AG10803 (cell line): ENCODE data around the gene ZFP69.
A peak's percentile ranks its signal among the peaks of the same experiment; 100 is the strongest.
"Not testable (repeated sequence)": the region's sequence is repeated elsewhere in the genome, so short reads cannot be mapped to it uniquely, and the experiment has no call there.

Source experiments
- DNase-seq: peaks from one replicate; pipeline ENCODE4 v3.0.0; 2010; ENCODE audit warnings: low read depth
- H3K4me3 ChIP-seq: 2 replicates; pipeline ENCODE4 v1.5.1; 2011; ENCODE audit warnings: mild to moderate bottlenecking, low read length, control low read depth
- CTCF ChIP-seq: conservative IDR thresholded peaks from 2 replicates; pipeline ENCODE4 v1.5.1; 2011; ENCODE audit warnings: mild to moderate bottlenecking, low read length, control low read depth, inconsistent platforms

The ZFP69 gene

GRCh38 chr1:40469327-40469726, 7.8 kb upstream of the ZFP69 start:
- no peak for DNase-seq
- TF ChIP-seq CTCF: no peak
- H3K4me3 ChIP-seq: no peak overlapping the region

- no peak for TF ChIP-seq CTCF
- no peak overlapping the region for H3K4me3 ChIP-seq
Observed at GRCh38 chr1:40475268-40475667, 1.8 kb upstream of the ZFP69 start.

DNA sequence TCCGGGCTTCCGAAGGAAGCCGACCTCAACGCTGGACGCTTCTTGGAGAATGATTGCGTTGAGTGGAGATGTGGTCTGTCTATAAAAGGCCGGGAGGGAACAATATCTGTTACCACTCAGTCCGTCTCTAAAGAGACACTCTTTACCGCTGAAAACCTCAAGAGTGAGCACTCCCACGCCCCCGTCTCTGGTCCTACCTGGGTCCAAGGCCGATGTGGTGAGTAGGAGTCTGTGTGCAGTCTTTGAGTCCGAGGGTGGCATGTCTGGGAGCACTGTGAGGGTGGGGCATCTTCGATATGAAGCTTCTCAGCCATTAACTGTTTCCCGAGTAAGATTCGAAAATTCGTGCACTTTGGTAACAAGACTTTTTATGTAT, 576 bp downstream of the ZFP69 start:
- DNase-seq: no peak
- H3K4me3 ChIP-seq: peak overlapping the region; percentile 77
- no peak for TF ChIP-seq CTCF

More at GRCh38 chr1:40475268-40475667, 1.8 kb upstream of the ZFP69 start:
- no peak for DNase-seq

DNA sequence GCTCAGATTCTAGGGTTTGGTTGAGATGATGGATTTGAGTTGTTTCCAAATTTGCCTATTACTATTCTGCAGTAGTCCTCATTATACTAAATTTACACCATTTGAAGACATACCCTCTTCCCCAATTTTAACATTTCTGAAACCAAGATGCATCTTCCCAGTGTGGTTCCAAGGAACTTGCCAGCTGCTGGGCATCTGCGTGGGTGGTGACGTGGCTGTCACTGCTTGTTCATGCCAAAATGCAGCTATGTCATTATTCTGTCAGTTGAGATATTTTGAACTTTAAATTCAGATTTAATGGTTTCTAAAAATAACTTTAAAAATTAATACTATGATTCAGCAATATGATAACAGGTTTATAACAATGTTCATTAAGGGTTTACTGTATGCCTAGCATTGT, 1.2 kb downstream of the ZFP69 start:
- DNase-seq: peak; percentile 27
- H3K4me3 ChIP-seq: peak overlapping the region; percentile 77
- no peak for TF ChIP-seq CTCF

GRCh38 chr1:40479156-40479555, 2.1 kb downstream of the ZFP69 start:
- no peak for DNase-seq
- H3K4me3 ChIP-seq: no peak overlapping the region
- no peak for TF ChIP-seq CTCF

DNA sequence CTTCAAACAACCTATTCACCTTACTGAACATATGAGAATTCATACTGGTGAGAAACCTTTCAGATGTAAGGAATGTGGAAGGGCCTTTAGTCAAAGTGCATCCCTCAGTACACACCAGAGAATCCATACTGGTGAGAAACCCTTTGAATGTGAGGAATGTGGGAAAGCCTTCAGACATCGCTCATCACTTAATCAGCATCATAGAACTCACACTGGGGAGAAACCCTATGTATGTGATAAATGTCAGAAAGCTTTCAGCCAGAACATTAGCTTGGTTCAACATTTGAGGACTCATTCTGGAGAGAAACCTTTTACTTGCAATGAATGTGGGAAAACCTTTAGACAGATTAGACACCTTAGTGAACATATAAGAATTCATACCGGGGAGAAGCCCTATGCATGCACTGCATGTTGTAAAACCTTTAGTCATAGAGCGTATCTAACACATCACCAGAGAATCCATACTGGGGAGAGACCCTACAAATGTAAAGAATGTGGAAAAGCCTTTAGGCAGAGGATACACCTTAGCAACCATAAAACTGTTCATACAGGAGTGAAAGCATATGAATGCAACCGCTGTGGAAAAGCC, 18.3 kb downstream of the ZFP69 start:
- no peak for DNase-seq
- no peak overlapping the region for H3K4me3 ChIP-seq
- no peak for TF ChIP-seq CTCF

DNA sequence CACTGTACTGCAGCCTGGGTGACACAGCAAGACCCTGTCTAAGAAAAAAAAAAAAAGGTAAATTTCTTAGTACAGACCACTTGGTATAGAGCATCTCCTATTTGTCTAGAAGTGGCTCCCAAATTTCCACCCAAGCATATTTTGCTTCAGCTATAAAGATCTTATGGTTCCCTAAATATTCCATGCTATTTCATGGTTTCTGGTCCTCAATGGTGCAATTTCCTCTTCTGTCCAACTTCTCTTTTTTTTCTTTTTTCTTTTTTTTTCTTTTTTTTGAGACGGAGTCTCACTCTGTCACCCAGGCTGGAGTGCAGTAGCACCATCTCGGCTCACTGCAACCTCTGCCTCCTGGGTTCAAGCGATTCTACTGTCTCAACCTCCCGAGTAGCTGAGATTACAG, 25.6 kb downstream of the ZFP69 start:
- not testable (repeated sequence) for H3K4me3 ChIP-seq, DNase-seq

GRCh38 chr1:40507973-40508372, 30.9 kb downstream of the ZFP69 start:
- no peak for TF ChIP-seq CTCF
- peak overlapping the region; percentile 82 for H3K4me3 ChIP-seq
- DNase-seq: no peak
